ENCODE results near the gene LYPD5. TPM values are rescaled to one million over a fixed set of nuclear protein-coding genes. Genes with fewer than 3 reads are reported as not detected.
A peak's percentile ranks its signal among the peaks of the same experiment; 100 is the strongest.
"Not testable (repeated sequence)": the region's sequence is repeated elsewhere in the genome, so short reads cannot be mapped to it uniquely, and the experiment has no call there.

LYPD5 gene
- total and polyA plus RNA-seq, 2 donors from 2014 or later = 1.8 to 4.2 TPM

GRCh38 chr19:43809762-43810696, 7.8 kb upstream of the LYPD5 start:
- no peaks in the 10 kb centered on the region for H3K4me1 ChIP-seq (ENCODE audit: control insufficient read depth in 2 of 3, insufficient read depth in 2 of 3, low read depth in 1 of 3, low read length in 3 of 3)
- FAIRE-seq (peak; percentile 56), DNase-seq (peak in 1 of 5 donors; percentile 36)
- no peaks in the 10 kb centered on the region for H3K27me3 ChIP-seq (ENCODE audit: control insufficient read depth, insufficient read depth, low read length)
- intact Hi-C loops (cut with DNase I) = no loop called here
- no peak overlapping the region for H3K4me3 ChIP-seq (ENCODE audit: low read length in 3 of 3)
- H3K27ac ChIP-seq (ENCODE audit: low read depth in 2 of 2, low read length in 2 of 2) = no peak overlapping the region
- H3K9me3 ChIP-seq (ENCODE audit: control insufficient read depth in 2 of 3, insufficient read depth in 1 of 3, low read length in 3 of 3) = no peaks in the 10 kb centered on the region
- TF ChIP-seq CTCF (IDR thresholded peaks at IDR 0.05; ENCODE audit: borderline replicate concordance, extremely low read depth, insufficient read depth) = peak; percentile 46
- H3K9ac ChIP-seq (ENCODE audit: low read length in 3 of 3) = no peak overlapping the region
- H3K36me3 ChIP-seq (ENCODE audit: control insufficient read depth in 2 of 3, insufficient read depth in 3 of 3, low read length in 3 of 3) = no peaks in the 10 kb centered on the region

DNA sequence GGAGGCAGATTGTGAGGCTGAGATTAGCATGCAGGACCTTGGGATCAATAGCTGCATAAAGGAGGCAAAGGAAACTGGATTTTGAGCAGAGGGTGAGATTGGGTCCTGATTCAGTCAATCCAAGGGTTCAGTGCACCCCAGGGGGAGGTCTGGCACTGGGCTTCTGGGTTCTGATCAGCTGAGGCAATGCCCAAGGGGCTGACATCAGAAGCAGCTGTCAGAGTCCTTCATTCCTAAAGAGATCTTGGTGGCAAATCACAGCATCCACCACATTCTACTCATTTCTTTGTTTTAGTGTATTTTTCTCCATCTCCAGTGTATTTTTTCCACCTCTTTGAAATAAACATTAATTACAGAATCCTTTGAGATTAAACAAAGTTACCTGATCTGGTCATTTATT, 5.4 kb upstream of the LYPD5 start:
- FAIRE-seq = no peak
- no peak for TF ChIP-seq CTCF (IDR thresholded peaks at IDR 0.05; ENCODE audit: borderline replicate concordance, extremely low read depth, insufficient read depth)

GRCh38 chr19:43806848-43807247, 4.6 kb upstream of the LYPD5 start:
- Histone ChIP-seq H3K36me3 (ENCODE audit: control insufficient read depth in 2 of 3, insufficient read depth in 3 of 3, low read length in 3 of 3) (no peaks in the 10 kb centered on the region), H3K4me3 (ENCODE audit: low read length in 3 of 3) (no peak overlapping the region), H3K4me1 (ENCODE audit: control insufficient read depth in 2 of 3, insufficient read depth in 2 of 3, low read depth in 1 of 3, low read length in 3 of 3) (no peaks in the 10 kb centered on the region), H3K9ac (ENCODE audit: low read length in 3 of 3) (no peak overlapping the region), H3K27ac (ENCODE audit: low read depth in 2 of 2, low read length in 2 of 2) (no peak overlapping the region), H3K9me3 (ENCODE audit: control insufficient read depth in 2 of 3, insufficient read depth in 1 of 3, low read length in 3 of 3) (no peaks in the 10 kb centered on the region), H3K27me3 (ENCODE audit: control insufficient read depth, insufficient read depth, low read length) (no peaks in the 10 kb centered on the region)
- intact Hi-C loops (cut with DNase I) = no loop called here
- FAIRE-seq = no peak
- no peak for TF ChIP-seq CTCF (IDR thresholded peaks at IDR 0.05; ENCODE audit: borderline replicate concordance, extremely low read depth, insufficient read depth)
- no peak for DNase-seq

More for the DNA sequence above, 5.4 kb upstream of the LYPD5 start:
- no peak overlapping the region for H3K9ac ChIP-seq (ENCODE audit: low read length in 3 of 3)
- no peak for DNase-seq
- H3K9me3 ChIP-seq (ENCODE audit: control insufficient read depth in 2 of 3, insufficient read depth in 1 of 3, low read length in 3 of 3) = no peaks in the 10 kb centered on the region
- no peak overlapping the region for H3K27ac ChIP-seq (ENCODE audit: low read depth in 2 of 2, low read length in 2 of 2)
- no peaks in the 10 kb centered on the region for H3K27me3 ChIP-seq (ENCODE audit: control insufficient read depth, insufficient read depth, low read length)
- no peaks in the 10 kb centered on the region for H3K4me1 ChIP-seq (ENCODE audit: control insufficient read depth in 2 of 3, insufficient read depth in 2 of 3, low read depth in 1 of 3, low read length in 3 of 3)
- H3K36me3 ChIP-seq (ENCODE audit: control insufficient read depth in 2 of 3, insufficient read depth in 3 of 3, low read length in 3 of 3) = no peaks in the 10 kb centered on the region
- H3K4me3 ChIP-seq (ENCODE audit: low read length in 3 of 3) = no peak overlapping the region
- intact Hi-C loops (cut with DNase I) = no loop called here

DNA sequence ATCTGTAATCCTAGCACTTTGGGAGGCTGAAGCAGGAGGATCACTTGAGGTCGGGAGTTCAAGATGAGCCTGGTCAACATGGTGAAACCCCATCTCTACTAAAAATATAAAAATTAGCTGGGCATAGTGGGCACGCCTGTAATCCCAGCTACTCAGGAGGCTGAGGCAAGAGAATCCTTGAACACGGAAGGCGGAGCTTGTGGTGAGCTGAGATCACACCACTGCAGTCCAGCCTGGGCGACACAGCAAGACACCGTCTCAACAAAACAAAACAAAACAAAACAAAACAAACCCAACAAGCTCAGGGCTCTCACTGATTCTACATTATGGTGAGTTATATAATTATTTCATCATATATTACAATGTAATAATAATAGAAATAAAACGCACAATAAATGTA, 4.2 kb upstream of the LYPD5 start:
- H3K9me3 ChIP-seq (ENCODE audit: control insufficient read depth in 2 of 3, insufficient read depth in 1 of 3, low read length in 3 of 3); H3K4me3 ChIP-seq (ENCODE audit: low read length in 3 of 3); FAIRE-seq; intact Hi-C loops (cut with DNase I); H3K36me3 ChIP-seq (ENCODE audit: control insufficient read depth in 2 of 3, insufficient read depth in 3 of 3, low read length in 3 of 3); H3K9ac ChIP-seq (ENCODE audit: low read length in 3 of 3); H3K27me3 ChIP-seq (ENCODE audit: control insufficient read depth, insufficient read depth, low read length); H3K27ac ChIP-seq (ENCODE audit: low read depth in 2 of 2, low read length in 2 of 2); H3K4me1 ChIP-seq (ENCODE audit: control insufficient read depth in 2 of 3, insufficient read depth in 2 of 3, low read depth in 1 of 3, low read length in 3 of 3); DNase-seq: not testable (repeated sequence)

Measured in kidney (tissue), 14 donors.